Inflammatory macrophage (primary cell): ENCODE measurements around the gene AFF3.
"Not testable (repeated sequence)": the region's sequence is repeated elsewhere in the genome, so short reads cannot be mapped to it uniquely, and the experiment has no call there.

Experiments
- DNase-seq, 2 donors: peaks; one replicate each; pipeline ENCODE4 v3.0.0-alpha.2; 2020 to 2022
- total RNA-seq, 18 experiments: gene quantifications; one replicate each; lab custom pipeline; 2026; ENCODE audit warnings: mixed read lengths in 6 of 18, inconsistent platforms in 2 of 18; lab: John Stamatoyannopoulos, UW

AFF3 gene
- 0.05 to 2.1 (median 0.71) reads per million in 18 experiments for total RNA-seq

- peak; percentile 71 to 87 for DNase-seq
Measured at GRCh38 chr2:100142393-100142792, at the start of gene AFF3. Gene AFF3 (minus strand): TSS chr2:100142590. CDS start chr2:100104454, 38,136 bp downstream.

GRCh38 chr2:100189387-100189786, 47.0 kb upstream of the AFF3 start:
- DNase-seq, result no peak

GRCh38 chr2:100188326-100188725, 45.9 kb upstream of the AFF3 start:
- DNase-seq, result no peak

GRCh38 chr2:100186126-100186525, 43.7 kb upstream of the AFF3 start:
- DNase-seq, result no peak

GRCh38 chr2:100185516-100185915, 43.1 kb upstream of the AFF3 start:
- no peak for DNase-seq

GRCh38 chr2:100185105-100185504, 42.7 kb upstream of the AFF3 start:
- DNase-seq, result no peak

- DNase-seq, result peak; percentile 61 to 86
Measured at GRCh38 chr2:100184055-100184737, 41.8 kb upstream of the AFF3 start.

GRCh38 chr2:100182494-100183361, 40.3 kb upstream of the AFF3 start:
- no peak for DNase-seq

GRCh38 chr2:100180503-100180902, 38.1 kb upstream of the AFF3 start:
- no peak for DNase-seq

GRCh38 chr2:100179806-100180205, 37.4 kb upstream of the AFF3 start:
- DNase-seq, result no peak

GRCh38 chr2:100178864-100179263, 36.5 kb upstream of the AFF3 start:
- no peak for DNase-seq

GRCh38 chr2:100178085-100178788, 35.8 kb upstream of the AFF3 start:
- DNase-seq, result peak; percentile 75 to 80

- no peak for DNase-seq
Measured at GRCh38 chr2:100176925-100177324, 34.5 kb upstream of the AFF3 start.

GRCh38 chr2:100174026-100174431, 31.6 kb upstream of the AFF3 start:
- DNase-seq, result no peak

- DNase-seq, result no peak
Measured at GRCh38 chr2:100166701-100167100, 24.3 kb upstream of the AFF3 start.

- no peak for DNase-seq
Measured at GRCh38 chr2:100163605-100164004, 21.2 kb upstream of the AFF3 start.

- no peak for DNase-seq
Measured at GRCh38 chr2:100161945-100162620, 19.7 kb upstream of the AFF3 start.

- no peak for DNase-seq
Measured at GRCh38 chr2:100160396-100160795, 18.0 kb upstream of the AFF3 start.

- not testable (repeated sequence) for DNase-seq
Measured at GRCh38 chr2:100151832-100152231, 9.4 kb upstream of the AFF3 start.

GRCh38 chr2:100151310-100151709, 8.9 kb upstream of the AFF3 start:
- DNase-seq, result no peak

- no peak for DNase-seq
Measured at GRCh38 chr2:100148883-100149282, 6.5 kb upstream of the AFF3 start.

GRCh38 chr2:100146657-100146960, 4.2 kb upstream of the AFF3 start:
- peak; percentile 19 to 54 for DNase-seq
